Stimulated activated CD4-positive, alpha-beta T cell treated with anti-CD3 and anti-CD28 coated beads, Interleukin-12 subunit alpha, Interleukin-12 subunit beta, amount 100 ng/mL, for 24 hours (primary cell): ENCODE results near the gene PCLO.
A peak's percentile ranks its signal among the peaks of the same experiment; 100 is the strongest.

ENCODE experiments used
- DNase-seq, 2 experiments: peaks; one replicate each; pipeline ENCODE4 v3.0.0-alpha.2; 2020; ENCODE audit warnings: low read depth in 2 of 2

The PCLO gene

DNA sequence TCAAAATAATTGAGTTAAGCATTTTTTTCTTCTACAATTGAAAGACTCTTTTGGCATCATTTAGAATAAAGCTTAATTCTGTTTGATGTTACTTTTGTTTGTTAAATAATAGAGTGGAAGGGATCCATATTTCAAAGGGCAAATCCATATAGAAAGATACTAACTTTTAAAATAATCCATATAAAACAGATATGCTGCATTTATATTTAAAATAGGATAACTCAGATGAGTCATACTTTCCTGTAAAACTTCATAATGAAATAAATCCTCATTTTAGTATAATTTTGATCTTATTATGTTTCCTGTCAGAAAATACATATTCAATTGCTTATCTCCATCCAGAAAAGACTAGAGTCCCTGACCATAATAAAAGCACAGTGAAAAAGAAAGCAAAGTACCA is 323.6 kb downstream of the PCLO start:
- DNase-seq = no peak

DNA sequence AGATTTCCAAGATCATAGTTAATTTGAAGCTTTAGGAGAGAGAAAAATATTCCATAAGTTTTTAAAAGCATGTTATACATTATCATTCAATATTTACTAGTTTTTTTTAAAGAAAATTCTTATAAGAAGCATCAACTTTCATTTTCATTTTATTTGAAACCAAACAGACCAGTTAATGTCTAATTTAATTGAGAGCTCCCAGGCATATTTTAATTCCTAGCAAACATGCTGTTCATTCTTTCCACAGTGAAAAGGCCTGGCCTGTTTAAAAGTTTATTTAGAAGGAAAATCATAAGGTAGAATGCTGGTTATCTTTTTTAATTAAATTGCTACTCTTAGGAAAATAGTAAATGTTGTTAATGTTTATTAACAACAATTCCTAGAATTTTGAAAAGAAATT is 324.4 kb downstream of the PCLO start:
- DNase-seq = no peak

DNA sequence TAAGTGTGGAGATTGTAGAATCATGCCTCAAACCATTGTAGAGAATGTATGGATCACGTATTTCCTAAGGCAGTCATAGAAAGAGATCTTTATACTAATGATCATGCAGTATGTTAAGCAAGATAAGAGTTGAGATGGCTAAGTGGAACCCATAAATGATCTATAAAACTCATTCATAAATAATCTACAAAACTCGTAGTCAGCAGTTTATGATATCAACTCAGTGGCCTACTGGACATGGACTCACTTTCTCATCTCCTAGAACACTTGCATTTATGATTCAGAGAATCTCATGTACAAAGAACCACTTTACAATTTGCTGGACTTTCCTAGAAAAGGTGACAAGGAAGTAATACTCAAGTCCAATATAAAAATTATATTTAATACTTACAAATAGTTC is 339.6 kb downstream of the PCLO start:
- no peak for DNase-seq

GRCh38 chr7:82821037-82821436 is 341.6 kb downstream of the PCLO start:
- no peak for DNase-seq

GRCh38 chr7:82818171-82818570 is 344.5 kb downstream of the PCLO start:
- no peak for DNase-seq

GRCh38 chr7:82816272-82816671 is 346.4 kb downstream of the PCLO start:
- no peak for DNase-seq

DNA sequence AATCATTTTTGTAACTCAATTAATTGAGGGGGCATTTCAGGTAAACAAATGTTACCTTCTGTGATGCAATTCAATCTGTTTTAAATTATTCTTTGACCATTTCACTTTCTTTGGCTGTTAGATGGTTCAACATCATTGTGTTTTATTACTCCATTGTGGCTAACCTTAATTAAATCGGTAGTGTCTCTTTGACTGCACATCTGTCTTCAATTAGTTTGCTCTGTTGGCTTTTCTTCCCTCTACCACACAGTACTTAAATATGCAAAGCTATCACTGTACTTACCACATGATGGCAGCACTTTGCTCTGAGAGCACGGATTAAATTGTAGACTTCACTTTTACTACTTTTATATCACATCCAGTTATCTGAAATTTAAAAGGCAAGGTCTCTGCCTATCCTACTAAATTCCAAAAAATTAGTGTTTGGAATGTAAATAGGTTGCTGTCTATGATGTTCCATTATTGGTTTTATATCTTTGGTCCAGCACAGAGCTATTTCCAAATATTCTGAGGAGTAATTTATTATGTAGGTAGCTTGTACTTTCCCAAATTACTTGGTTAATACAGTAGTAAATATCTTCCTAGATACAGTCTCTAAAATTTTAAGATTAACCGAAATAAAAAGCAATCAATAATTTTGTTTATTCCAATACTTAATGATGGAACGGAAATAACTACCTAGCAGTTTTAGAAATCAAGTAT is 352.0 kb downstream of the PCLO start:
- DNase-seq = no peak

- no peak for DNase-seq
These were observed 354.1 kb downstream of the PCLO start for GRCh38 chr7:82808633-82809032.

- DNase-seq = no peak
These were observed 357.1 kb downstream of the PCLO start for GRCh38 chr7:82805527-82805960.

- no peak for DNase-seq
These were observed 359.3 kb downstream of the PCLO start for GRCh38 chr7:82803411-82803810.

DNA sequence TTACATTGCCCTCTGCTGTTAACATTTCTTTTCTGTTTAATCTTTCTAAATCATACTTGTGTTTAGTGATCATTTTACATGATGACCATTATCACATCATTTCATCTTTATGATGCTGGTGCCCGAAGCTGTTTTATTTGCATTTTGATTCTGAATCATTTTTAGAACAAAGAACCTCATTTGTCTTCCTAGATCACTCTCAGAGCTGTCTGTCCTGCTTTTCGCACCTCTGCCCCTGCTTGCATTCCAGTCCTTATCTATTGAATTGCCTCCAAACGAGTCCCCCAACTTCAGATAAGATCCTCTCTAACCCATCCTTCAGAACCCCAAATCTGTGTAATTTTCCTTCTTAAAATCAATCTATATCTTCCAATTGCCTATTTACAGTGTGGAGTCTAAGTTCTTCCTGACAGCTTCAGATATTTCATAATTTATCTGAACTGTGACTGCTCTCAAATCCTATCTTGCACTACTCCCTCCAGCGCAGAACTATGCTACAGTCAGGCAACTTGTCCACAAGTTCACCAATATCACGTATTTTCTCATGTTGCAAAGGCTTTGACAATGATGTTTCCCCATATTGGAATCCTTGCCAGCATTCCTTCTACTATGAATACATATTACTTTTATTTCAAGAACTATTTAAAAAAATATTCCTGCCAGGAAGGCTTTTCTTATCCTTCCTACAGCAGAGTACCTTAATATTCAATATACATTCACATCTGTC is 372.6 kb downstream of the PCLO start:
- DNase-seq = no peak

GRCh38 chr7:82778021-82778420 is 384.7 kb downstream of the PCLO start:
- DNase-seq = no peak

- no peak for DNase-seq
These were observed 399.8 kb downstream of the PCLO start for GRCh38 chr7:82762880-82763279.

DNA sequence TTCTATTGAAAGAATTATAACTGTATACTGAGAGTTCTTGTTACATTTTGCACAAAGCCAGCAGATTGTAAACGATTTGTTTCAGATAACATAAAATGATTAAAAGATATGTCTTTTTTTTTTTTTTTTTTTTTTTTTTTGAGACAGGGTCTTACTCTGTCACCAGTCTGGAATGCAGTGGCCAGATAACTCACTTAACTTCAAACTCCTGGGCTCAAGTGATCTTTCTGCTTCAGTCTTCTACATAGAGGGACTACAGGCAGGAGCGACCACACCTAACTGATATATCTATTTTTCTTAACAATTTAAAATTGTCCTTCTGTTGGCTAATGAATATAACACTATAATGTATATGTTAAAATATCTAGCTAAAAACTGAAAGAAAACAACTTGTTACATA is 401.9 kb downstream of the PCLO start:
- no peak for DNase-seq

- no peak for DNase-seq
These were observed 402.6 kb downstream of the PCLO start for GRCh38 chr7:82760074-82760473.

GRCh38 chr7:82755705-82756551 is 406.8 kb downstream of the PCLO start:
- no peak for DNase-seq

DNA sequence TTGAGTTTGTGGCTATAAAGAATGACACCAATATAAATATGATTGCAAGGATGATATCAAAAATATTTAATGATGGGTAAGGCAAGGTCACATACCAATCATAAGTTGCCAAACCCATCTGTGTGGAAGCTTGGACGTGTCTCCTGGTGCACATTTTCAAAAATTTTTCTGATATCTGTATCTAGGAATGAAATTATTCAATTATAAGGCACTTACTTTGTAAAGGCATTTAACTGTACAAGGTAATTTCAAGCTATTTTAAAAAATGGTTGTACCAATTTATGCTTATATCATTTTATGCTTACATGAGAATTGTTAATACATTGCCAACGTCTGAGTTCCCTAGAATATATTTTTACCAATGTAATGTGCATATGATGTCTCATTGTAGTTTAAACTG is 412.7 kb downstream of the PCLO start:
- no peak for DNase-seq

DNA sequence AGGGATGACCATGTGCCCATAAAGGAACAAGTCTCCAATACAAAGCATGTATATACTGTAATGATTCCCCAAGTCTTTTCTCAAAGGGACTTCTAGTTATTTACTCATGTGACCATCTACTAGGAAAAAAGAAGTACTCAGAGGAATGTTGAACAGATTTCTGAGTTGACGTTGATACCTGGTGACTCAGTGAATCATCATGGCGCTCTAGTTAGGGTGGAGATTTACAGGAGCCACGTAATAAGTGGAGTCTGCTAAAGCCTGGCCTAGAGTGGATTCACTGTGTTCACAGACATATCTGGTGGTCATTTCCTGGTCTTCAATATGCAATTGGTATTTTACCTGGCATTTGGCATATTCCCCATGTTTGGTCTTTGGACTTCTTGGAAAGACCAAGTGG is 416.9 kb downstream of the PCLO start:
- DNase-seq = no peak

DNA sequence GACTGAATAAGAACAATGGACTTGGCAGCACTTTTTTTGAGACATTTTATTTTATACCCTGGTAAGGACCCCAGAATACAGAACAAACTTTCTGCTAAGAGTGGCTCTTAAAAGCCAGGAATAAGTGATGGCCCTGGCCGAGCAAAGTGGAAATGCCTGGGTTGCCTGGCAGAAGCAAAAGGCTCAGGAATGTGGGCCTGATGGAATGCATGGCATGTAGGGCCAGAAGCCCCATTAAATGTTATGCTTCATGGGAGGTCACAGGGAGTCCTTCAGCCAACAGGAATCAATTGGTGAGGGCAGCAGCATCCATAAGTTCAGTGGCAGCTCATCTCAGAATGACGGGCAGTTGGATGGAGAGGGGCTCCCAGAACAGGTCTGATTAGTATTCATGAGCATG is 417.6 kb downstream of the PCLO start:
- no peak for DNase-seq

DNA sequence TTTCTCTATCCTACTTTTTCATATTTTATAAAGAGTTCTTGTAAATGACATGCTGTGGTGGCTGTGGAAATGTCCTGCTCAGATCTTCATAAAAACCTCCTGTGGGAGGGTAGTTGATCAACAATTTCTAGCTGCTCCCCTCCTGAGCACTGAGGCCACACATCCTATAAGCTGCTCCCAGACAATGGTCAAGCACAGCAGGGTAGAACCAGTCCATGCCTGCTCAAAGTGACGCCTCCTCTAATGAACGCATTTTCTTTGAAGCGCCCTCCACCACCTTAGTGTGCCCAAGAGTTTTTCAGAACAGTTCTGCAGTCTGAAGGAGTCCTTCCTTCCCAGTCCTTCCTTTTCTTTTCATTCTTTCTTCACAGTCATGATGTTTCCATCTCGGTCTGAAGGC is 420.5 kb downstream of the PCLO start:
- no peak for DNase-seq

GRCh38 chr7:82741493-82741892 is 421.2 kb downstream of the PCLO start:
- no peak for DNase-seq

- DNase-seq = peak in 1 of 2 experiments; percentile 2
These were observed 422.3 kb downstream of the PCLO start for GRCh38 chr7:82740246-82740848.
